Lung (tissue), 12 donors: ENCODE data around the gene SLC16A5. TPM values are rescaled to one million over a fixed set of nuclear protein-coding genes. Genes with fewer than 3 reads are reported as not detected.

Experiments
- ATAC-seq: fragments of 200-7000 bp; cut with Tn5 transposase; one replicate; pipeline ENCODE4 v1.9.1; 2020; ENCODE audit warnings: moderate number of reproducible peaks; ENCODE audit not compliant: insufficient read depth, low FRiP score
- DNase-seq, 3 donors: peaks; one replicate each; pipeline ENCODE4 v3.0.0-alpha.2; 2013 to 2017
- H3K27ac ChIP-seq, 2 donors: one replicate each; pipeline ENCODE4 v1.5.1; 2013; ENCODE audit warnings: mild to moderate bottlenecking in 2 of 2, moderate library complexity in 2 of 2, control low read depth in 1 of 2, inconsistent platforms in 1 of 2, low read depth in 1 of 2, low read length in 1 of 2
- H3K27me3 ChIP-seq, 3 donors: one replicate each; pipeline ENCODE4 v1.5.1; 2013; ENCODE audit warnings: low read length in 2 of 3; ENCODE audit not compliant: control insufficient read depth in 3 of 3, insufficient read depth in 3 of 3
- H3K36me3 ChIP-seq, 4 donors: one replicate each; pipeline ENCODE4 v1.5.1; 2013; ENCODE audit warnings: low read length in 4 of 4, mild to moderate bottlenecking in 1 of 4, moderate library complexity in 1 of 4; ENCODE audit not compliant: control insufficient read depth in 4 of 4, insufficient read depth in 4 of 4
- H3K4me1 ChIP-seq, 5 donors: one replicate each; pipeline ENCODE4 v1.5.1; 2013; ENCODE audit warnings: low read length in 5 of 5, mild to moderate bottlenecking in 2 of 5, moderate library complexity in 1 of 5; ENCODE audit not compliant: control insufficient read depth in 5 of 5, insufficient read depth in 5 of 5
- H3K4me3 ChIP-seq: one replicate; pipeline ENCODE4 v1.5.1; 2013; ENCODE audit warnings: mild to moderate bottlenecking, control low read depth, moderate library complexity
- H3K9ac ChIP-seq, 2 donors: one replicate each; pipeline ENCODE4 v1.5.1; 2013; ENCODE audit warnings: low read length in 2 of 2, control low read depth in 1 of 2; ENCODE audit not compliant: insufficient read depth in 1 of 2
- H3K9me3 ChIP-seq, 4 donors: one replicate each; pipeline ENCODE4 v1.5.1; 2013; ENCODE audit warnings: low read length in 3 of 4, mild to moderate bottlenecking in 1 of 4, moderate library complexity in 1 of 4; ENCODE audit not compliant: control insufficient read depth in 4 of 4, insufficient read depth in 3 of 4
- WGBS, 2 donors: extraction: QIAGEN DNeasy Blood & Tissue Kit; methylation state at CpG; one replicate each; pipeline ENCODE4 v1.1.7; 2013; 5-methylcytosine and 5-hydroxymethylcytosine counted together
- polyA plus RNA-seq, 2 donors: library from polyadenylated mRNA; stranded (reverse); fragments of 200-250 nt; gene quantifications; one replicate each; pipeline ENCODE4 v1.2.1, GENCODE V29; 2013
- total RNA-seq, 2 donors: library from RNA; depleted of rRNA in 1 of 2; stranded (reverse); fragments of >200 nt in 1 of 2; gene quantifications; one replicate each; pipeline ENCODE4 v1.2.1, GENCODE V29; 2014 to 2021
- TF ChIP-seq, protein P1 (sequence below): IDR thresholded peaks from 2 replicates; pipeline ENCODE4 v1.5.1; 2012; ENCODE audit warnings: mild to moderate bottlenecking; ENCODE audit errors: control extremely low read depth, extremely low read depth
- donor health status: control.
- donor health status: control.
- donor health status: Bipolar disorder and iron deficiency.
- donor health status: healthy.
- donor health status: DM: yes; HTN: yes; CAD: no.

SLC16A5 gene
- total and polyA plus RNA-seq, 4 donors: 27.9 to 74.0 (median 42.4) TPM

DNA sequence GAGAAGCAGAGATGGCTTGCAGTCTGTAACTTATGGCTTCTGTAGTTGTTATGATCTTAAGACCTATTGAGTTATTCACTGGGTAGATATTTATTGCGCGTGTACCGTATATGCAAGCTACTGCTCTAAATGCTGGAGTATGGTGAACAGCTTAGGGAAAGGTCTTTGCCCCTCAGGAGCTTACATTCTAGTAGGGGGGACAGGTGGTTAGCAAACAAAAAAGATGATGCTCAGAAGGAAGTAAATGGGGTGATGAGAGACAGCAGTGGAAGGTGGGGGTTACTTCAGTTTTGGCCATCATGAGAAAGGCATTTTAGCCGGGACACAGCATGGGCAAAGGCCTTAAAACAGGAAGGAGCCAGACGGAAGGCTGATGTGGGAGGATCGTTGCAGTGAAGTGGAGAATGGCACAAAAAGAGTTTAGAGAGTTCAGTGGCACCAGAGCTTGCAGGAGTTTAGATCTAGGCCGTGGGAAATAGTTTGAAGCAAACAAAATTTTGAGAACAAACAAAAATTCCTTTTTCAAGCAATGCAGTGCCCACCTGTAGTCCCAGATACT is 24.1 kb downstream of the SLC16A5 start:
- TF ChIP-seq, protein P1, sequence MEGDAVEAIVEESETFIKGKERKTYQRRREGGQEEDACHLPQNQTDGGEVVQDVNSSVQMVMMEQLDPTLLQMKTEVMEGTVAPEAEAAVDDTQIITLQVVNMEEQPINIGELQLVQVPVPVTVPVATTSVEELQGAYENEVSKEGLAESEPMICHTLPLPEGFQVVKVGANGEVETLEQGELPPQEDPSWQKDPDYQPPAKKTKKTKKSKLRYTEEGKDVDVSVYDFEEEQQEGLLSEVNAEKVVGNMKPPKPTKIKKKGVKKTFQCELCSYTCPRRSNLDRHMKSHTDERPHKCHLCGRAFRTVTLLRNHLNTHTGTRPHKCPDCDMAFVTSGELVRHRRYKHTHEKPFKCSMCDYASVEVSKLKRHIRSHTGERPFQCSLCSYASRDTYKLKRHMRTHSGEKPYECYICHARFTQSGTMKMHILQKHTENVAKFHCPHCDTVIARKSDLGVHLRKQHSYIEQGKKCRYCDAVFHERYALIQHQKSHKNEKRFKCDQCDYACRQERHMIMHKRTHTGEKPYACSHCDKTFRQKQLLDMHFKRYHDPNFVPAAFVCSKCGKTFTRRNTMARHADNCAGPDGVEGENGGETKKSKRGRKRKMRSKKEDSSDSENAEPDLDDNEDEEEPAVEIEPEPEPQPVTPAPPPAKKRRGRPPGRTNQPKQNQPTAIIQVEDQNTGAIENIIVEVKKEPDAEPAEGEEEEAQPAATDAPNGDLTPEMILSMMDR: no peak
- Histone ChIP-seq H3K9me3 (no peaks in the 10 kb centered on the region), H3K27ac (peak overlapping the region in 1 of 2 donors; percentile 4), H3K4me3 (no peak overlapping the region), H3K27me3 (peaks cover 0 to 4% (median 0%) of the 10 kb centered on the region in 3 donors), H3K4me1 (peaks cover 0 to 40% (median 12%) of the 10 kb centered on the region in 5 donors), H3K36me3 (peaks cover 0 to 6% (median under 1%) of the 10 kb centered on the region in 4 donors), H3K9ac (no peak overlapping the region)
- WGBS, 2 donors: 67 to 73% methylated on average over 7 of the region's 7 CpGs
- ATAC-seq (no peak), DNase-seq (no peak)

DNA sequence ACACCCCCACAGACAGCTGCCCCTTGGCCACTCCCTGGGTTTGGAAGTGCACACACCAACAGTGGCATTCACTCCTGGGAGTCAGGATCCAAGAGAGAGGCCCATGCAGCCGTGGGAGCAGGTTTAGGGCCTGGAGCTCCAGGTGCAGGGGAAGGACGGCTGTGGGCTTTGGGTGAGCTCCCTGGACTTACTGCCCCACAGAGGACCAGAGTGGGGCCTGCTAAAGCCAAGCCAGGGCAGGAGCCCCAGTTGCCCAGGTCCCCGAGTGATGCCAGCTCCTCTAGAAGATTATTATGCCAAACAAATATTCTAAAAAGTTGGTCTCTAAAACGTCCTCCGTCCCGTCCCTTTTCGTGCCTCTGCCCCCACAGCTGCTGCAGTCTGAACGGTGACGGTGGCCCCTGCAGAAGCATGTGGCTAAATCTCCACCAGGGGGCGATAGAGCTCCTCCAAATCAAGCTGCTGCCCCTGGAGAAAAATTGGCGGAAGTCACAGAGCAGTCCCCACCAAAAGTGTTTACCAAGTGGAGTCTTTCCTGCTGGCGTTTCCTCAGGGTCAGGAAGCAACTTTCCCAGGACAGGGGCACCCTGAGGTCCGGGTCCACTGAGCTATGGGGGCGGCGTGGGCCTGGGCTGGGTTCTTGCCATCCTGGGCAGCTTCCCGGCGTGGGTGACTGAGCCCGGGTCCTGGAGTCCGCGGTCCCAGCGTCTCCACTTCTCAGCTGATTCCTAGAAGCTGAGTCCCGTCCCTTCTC is 26.2 kb downstream of the SLC16A5 start:
- Histone ChIP-seq H3K4me3 (peak overlapping the region; percentile 43), H3K9me3 (no peaks in the 10 kb centered on the region), H3K27ac (peak overlapping the region; percentile 90 to 96), H3K9ac (peak overlapping the region in 1 of 2 donors; percentile 63), H3K27me3 (peaks cover 0 to under 1% (median 0%) of the 10 kb centered on the region in 3 donors), H3K4me1 (peaks cover 0 to 44% (median 12%) of the 10 kb centered on the region in 5 donors), H3K36me3 (peaks cover 0 to 12% (median 4%) of the 10 kb centered on the region in 4 donors)
- DNase-seq (peak; percentile 94 to 98 (median 95)), ATAC-seq (peak; percentile 70)
- WGBS, 2 donors: 2 to 3% methylated on average over 22 of the region's 22 CpGs
- TF ChIP-seq, protein P1: peak; percentile 93

DNA sequence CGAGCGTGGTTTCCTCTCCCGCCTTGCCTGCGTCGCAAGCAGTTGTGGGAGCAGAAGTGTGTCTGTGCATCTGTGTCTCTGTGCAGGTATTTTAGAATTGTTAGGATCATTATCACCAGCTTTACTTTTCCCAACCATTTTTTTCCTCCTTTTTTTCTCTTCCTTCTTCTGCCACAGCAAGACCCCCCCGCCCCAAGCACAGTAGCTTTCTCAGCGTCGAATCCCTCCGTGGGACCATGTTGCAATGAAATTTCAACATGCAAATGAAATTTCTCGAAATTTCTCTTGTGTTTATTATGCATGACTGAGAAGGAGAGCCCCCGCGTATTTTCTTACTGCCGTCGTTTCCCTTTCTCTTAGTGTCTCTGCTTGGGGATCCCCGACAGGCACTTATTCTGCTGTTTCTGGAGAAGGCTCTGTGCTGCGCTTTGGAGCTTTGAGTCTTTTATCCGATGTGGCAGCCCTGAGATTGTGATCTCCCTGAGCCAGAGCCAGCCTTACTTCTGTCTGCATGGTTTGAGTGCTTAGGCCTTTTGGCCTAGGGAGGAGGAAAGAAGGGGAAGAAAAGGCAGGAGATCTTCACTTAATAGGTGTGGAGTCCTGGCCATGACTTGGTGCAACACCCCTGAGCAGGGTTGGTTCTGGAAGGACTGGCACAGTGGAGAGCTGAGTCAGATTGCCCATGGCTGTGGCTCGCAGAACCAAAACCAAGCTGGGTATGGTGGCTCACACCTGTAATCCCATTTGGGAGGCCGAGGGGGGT is 27.0 kb downstream of the SLC16A5 start:
- H3K4me1 ChIP-seq: peaks cover 0 to 38% (median 12%) of the 10 kb centered on the region in 5 donors

More for the DNA sequence above, 27.0 kb downstream of the SLC16A5 start:
- Histone ChIP-seq H3K36me3 (peaks cover 0 to 13% (median 5%) of the 10 kb centered on the region in 4 donors), H3K27ac (peak overlapping the region; percentile 90 to 96), H3K9me3 (no peaks in the 10 kb centered on the region), H3K27me3 (no peaks in the 10 kb centered on the region), H3K9ac (peak overlapping the region in 1 of 2 donors; percentile 63), H3K4me3 (peak overlapping the region; percentile 43)
- DNase-seq (no peak), ATAC-seq (no peak)
- TF ChIP-seq, protein P1: no peak
- 26 to 33% methylated on average over 19 of the region's 19 CpGs for WGBS, 2 donors
